GM19468 (cell line): ENCODE data around the gene USF2.
"Not testable (repeated sequence)": the region's sequence is repeated elsewhere in the genome, so short reads cannot be mapped to it uniquely, and the experiment has no call there.

Source experiments
- ATAC-seq: cut with Tn5 transposase; IDR thresholded peaks from one replicate; pipeline ENCODE4 v1.9.1; 2021; ENCODE audit warnings: mild to moderate bottlenecking, moderate library complexity, moderate number of reproducible peaks; ENCODE audit not compliant: unreplicated experiment; ENCODE audit errors: extremely low read depth

Gene USF2, protein sequence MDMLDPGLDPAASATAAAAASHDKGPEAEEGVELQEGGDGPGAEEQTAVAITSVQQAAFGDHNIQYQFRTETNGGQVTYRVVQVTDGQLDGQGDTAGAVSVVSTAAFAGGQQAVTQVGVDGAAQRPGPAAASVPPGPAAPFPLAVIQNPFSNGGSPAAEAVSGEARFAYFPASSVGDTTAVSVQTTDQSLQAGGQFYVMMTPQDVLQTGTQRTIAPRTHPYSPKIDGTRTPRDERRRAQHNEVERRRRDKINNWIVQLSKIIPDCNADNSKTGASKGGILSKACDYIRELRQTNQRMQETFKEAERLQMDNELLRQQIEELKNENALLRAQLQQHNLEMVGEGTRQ

DNA sequence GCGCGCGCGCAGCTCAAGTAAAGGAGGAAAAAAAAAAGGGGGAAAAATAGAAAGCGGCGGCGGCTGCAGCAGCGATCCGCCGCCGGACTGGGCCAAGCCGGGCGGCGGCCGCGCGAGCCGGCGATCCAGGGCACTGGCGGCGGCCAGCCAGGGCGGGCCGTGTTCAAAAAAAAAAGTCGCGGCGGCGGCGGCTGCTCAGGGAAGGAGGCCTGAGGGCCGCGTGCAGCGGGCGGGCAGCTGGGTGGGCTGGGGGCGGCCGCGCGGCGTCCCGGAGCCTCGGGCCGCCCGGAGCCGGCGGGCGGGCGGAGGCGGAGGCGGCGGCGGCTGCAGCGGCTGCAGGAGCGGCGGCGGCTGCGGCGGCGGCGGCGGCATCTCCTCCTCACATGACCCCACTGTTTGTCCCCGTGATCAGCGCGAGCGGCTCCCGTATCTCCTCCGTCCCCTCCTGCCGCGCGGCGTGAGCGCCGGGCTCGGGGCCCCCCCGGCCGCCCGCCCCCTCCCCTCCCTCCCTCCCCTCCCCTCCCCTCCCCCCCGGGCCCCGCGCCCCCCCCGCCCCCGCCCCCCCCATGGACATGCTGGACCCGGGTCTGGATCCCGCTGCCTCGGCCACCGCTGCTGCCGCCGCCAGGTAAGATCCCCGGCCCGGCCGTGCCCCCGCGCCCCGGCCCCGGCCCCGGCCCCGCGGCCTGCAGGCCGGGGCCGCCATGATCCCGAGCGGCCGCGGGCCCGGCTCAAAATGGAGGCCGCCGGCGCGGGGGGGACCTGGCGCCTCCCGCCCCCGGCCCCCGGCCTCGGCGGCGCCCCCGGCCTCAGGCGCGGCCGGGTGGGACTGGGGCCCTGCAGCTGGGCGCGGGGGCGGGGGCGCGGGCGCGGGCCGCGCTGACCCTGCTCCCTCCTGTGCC is at the start of gene USF2:
TSS of gene USF2 (plus strand) at position 427 of the 902 bp plus-strand sequence. CDS start at position 567, 140 bp downstream.
- ATAC-seq, result no peak

DNA sequence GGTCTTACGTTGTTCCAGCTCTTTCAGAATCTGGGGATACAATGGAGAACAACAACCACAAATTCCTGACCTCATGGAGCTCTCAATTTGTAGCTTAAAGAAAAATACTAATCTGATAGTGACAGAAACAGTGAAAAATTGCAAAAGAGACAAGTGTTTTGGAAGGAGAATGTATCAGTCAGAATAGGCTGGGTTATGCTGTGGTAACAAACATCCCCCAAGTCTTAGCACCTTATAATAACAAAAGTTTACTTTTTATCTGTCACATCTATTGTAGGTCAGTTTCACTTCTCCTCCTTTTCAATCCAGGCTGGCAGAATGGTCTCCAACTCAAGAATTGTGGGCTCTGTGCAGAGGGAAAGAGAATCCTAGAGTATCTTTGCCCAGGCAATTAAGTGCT is 49.8 kb upstream of the USF2 start:
- ATAC-seq, result no peak

DNA sequence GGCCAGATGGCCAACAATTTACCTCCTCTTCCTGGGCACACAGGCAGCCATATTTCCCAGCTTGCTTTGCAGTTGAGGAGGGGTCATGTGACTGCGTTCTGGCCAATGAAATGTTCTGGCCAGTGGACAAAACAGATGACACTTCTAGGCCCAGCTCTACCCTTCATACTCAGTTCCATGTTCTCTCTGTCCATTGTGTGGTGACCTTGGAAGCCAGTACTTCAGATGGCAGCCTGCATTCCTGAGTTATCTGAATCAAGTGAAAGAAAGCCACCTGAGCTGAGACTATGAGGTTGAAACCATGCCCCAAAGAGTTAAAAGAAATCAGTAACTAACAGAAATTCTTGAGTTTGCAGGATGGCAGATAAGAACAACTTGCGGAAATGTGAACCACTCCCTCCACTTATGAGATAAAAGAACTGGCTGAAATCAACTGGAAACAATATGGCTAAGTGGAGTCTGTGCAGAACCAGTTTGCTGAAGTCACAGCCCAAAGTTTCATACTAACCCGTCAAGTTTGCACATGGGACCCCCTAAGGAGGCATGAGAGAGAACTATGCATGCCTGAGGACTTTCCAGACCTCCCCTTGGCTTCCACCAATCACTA is 48.3 kb upstream of the USF2 start:
- no peak for ATAC-seq

DNA sequence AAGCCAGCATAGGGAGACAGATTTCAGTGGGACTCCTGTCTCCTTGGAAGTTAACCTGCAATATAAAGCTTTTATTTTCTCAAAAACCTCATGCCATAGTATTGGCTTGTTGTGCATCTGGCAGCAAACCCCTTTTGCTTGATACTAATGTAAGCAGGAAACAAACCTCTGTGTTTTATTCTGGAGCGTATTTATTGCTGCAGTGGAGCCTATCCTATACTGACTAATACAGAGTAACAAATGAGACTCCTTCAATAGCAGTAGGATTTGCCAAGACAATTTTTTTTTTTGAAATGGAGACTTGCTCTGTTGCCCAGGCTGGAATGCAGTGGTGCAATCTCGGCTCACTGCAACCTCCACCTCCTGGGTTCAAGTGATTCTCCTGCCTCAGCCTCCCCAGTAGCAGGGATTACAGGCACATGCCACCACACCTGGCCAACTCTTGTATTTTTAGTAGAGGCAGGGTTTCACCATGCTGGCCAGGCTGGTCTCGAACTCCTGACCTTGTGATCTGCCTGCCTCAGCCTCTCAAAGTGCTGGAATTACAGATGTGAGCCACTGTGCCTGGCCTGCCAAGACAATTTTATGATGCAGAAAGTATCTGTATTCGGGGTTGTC is 47.7 kb upstream of the USF2 start:
- ATAC-seq, result not testable (repeated sequence)

DNA sequence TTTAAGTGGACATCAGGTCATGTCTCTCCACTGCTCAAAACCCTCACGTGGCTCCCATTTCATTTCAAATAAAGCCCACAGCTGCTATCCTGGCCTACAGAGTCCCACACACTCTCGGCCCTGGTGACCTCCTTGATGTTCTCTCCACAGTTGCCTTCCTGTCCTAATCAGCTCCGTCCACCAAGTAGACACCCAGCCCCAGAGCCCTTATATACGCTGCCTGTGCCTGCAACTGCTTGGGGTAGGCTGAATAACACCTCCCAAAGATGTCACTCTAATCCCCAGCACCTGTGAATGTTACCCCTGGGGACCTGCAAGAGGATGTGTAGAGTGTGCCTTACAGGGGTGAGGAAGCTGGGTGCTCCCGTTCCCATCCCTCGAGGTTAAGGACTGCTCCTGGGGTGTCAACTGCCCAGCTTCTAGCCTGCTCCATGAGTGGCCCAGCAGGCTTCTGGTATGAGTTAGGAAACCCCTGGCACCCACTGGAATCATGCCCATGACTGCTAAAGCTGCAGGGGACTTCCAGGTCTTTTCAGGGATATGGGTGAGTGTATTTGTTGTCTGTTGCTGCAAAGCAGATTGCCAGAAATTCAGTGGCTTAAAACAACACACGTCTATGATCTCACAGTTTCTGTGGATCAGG is 46.3 kb upstream of the USF2 start:
- ATAC-seq, result no peak

DNA sequence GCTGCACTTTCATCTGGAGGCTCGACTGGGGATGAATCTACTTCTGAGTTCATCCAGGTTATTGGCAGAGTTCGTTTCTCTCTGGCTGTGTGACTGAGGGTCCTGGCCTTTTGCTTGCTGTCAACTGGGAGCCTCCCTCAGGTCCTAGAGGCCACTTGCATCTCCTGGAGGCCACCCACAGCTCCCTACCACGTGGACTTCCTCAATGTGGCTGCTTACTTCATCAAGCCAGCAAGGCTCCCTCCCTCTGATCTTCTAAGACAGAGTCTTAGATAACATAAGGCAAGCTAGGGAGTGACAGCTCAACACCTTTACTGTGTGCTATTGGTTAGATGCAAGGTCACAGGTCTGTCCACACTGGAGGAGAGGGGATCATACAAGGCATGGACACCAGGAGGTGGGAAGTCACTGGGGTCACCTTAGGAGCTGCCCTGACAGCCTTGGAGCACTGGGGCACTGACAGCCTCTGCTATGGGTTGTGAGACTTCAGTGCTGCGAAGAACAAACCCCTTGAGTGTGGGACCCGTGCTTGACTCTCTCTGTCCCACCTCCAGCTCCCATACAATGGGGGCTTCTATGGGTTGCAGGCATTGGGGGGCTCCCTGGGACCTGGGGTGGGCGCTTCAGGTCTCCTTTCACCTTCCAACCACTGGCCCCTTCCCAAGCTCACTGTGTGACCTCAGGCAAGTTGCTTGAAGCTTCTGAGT is 45.5 kb upstream of the USF2 start:
- no peak for ATAC-seq

DNA sequence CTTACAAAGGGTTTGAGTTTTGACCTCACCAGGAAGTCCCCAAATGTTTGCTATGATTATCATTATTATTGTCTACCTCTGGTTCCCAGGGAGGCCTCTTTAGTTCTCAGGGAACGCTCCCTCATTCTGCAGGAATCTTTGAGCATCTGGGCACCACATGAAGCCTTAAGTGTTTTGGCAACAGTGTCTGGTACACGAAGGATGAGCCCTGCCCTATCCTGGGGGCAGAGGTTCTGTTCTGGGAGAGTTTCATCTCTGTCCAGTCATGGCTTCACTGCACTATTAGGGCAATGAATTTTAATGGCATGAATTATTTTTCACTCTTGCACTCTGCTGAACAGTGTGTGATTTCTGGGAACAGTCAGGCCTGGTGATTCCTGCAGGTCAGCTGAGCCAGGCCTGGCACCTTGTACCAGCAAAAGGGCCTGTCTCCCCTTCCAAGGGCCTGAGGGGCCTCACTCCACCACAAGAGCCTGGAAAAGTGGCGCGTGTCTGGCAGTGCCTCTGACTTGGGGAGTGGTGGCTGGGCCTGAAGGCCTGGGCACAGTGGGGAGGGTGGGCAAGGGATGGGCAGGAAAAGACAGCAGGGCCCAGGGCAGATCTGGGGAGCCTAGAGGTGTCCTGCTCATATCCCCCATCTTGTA is 44.8 kb upstream of the USF2 start:
- no peak for ATAC-seq

DNA sequence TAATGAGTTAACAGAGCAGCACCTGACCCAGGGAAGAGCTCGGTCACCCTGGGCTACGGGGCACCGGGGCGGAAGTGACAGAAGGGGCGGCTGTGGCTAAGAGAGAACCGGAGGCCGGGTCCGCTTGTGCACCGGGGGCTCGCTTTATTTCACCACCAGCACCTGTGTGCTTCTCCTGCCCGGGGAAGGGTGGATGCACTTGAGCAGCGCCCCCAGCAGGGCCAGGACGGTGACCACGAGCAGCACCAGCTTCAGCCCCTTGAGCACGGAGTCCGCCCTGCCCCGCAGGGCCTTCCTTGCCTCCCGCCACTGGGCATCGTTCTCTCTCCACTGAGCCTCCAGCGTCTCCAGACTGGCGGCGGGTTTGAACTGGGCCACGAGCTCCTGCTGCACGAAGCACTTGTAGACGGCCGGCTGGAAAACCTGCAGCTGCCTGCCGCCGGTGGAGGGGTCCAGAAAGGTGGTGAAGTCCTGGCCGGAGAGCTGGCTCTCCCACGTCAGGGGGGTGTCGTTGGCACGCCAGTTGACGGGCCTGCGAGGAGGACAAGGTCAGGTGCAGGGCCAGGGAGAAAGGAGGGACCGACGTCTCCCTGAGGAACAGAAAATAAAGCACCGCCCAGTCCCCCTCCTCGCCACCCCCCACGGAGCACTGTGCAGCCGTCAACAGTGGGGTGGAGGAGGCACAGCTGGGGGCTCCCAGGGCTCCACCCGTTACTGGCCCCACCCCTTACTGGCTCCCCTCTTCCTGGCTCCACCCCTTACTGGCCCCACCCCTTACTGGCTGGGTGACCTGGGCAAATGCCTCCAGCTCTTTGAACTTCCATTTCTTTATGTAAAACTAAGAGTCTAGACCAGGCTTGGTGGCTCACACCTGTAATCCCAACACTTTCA is 43.8 kb upstream of the USF2 start:
- no peak for ATAC-seq

DNA sequence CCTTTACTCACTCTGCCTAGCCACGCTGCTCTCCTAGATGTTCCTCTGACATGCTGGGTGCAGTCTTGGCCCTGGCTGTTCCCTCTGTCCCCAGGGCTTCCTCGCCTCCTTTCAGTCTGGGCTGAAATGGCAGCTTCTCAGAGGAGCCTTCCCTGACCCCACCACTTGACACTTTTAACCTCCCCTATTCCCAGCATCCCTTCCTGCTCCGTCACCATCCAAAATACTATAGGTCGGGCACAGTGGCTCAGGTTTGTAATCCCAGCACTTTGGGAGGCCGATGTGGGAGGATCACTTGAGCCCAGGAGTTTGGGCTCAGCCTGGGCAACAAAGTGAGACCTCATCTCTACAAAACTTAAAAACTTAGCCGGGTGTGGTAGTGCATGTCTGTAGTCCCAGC is 42.8 kb upstream of the USF2 start:
- ATAC-seq, result no peak

DNA sequence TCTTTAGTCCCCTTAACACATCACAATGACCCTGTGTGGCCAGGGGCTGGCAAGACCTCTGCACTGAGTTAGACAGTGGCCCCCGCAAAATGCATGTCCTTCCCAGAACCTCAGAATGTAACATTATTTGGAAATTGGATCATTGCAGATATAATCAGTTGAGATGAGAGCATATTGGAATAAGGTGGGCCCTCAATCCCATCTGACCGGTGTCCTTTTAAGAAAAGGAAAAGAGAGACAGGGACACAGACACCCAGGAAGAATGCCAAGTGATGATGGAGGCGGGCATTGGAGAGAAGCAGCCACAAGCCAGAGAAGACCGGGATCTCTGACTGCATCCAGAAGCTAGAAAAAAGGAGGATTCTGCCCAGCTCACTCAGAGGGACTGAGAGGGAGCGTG is 42.0 kb upstream of the USF2 start:
- no peak for ATAC-seq

DNA sequence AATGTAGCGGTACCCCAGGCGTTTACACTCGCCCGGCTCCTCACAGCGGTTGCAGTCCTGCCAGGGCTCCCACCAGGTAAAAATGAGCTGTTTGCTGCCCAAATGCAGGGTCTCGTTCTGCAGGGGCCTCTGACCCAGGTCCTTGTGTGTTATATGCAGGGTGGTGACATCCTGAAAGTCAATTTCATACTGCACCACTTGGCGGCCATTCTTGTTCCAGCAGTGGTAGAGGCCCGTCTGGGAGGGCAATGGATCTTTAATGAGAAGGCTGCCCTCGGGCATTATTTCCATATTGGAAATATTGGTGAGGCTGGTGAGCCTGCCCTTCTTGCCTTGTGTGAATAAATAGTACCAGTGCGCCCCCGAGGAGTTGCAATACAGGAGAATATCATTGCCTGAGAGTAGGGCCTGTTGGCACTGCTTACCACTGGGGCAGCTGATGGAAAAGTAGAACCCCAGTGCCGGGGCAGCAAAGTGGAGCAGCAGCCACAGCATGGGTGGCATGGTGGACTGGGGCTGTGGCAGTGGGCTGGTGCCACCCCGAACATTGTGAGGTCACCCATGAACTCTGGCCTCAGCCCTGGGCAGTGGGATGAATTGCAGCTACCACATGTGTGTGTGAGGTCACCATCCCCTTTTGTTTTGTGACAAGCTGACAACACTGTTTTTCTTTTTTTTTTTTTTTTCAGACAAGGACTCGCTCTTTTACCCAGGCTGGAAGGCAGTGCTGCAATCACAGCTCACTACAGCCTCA is 40.4 kb upstream of the USF2 start, which contains the start of gene FAM187B:
TSS of gene FAM187B (minus strand) at position 563 of the 754 bp plus-strand sequence. CDS start at position 504, 59 bp downstream.
- no peak for ATAC-seq

DNA sequence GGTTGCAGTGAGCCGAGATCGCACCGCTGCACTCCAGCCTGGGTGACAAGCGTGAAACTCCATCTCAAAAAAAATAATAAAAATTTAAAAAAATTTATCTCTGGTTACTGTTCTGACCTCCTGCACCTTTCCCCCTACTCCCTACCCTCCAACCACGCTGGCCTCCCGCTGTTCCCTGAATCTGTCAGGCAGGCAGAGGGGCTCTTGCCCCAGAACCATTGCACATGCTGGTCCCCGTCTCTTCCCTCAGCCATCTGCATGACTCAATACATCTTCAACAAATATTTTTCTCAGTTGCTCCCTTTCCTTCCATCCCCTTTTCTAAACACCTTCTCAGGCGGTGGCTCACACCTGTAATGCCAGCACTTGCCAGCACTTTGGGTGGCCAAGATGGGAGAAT is 39.2 kb upstream of the USF2 start:
- ATAC-seq, result no peak

DNA sequence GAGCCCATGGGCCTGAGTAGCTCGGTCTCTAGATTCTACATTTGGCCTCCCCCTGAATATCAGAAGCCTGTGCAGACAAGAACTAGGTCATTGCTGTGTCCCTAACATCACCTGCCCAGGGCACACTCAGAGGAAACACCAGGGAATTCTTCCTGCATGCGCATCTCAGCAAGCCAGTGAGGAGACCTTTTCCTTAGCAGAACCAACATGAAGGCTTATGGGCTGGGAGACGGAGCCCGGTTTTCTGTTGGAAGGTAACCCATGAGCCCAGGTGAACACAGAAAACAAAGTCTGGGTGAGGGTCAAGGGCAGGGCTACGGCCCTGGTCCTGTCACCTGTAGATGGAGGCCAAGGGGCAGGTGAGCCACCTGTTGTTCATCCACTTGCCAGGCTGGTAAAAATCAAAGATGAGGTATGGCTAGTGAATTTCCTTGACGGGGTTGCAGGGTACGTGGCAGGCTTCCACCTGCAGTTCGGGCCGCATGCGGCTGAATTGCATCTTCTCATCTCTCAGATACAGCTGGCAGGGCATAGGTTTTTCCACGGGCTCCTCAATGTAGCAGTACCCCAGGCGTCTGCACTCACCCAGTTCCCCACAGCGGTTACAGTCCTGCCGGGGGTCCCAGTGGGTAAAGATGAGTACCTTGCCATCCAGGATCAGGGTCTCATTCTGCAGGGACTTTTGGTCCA is 36.7 kb upstream of the USF2 start:
- no peak for ATAC-seq

DNA sequence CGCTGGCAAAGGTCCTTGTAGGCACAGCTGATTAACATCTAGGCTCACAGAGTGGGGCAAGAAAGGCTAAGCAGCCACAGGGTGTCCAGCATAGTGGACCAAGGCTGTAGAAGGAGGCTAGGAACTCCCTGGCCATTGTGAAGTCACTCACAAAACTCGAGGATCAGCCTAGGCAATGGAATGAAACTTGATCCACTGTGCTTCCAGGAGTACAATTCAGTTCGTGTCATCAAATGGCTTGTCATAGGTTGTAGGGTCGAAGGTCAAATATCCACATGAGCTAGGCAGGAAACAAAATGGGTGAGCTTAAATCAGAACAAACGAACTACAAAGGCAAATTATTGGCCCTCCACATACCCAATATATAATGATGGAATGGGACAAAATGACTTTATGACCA is 35.9 kb upstream of the USF2 start:
- ATAC-seq, result no peak

DNA sequence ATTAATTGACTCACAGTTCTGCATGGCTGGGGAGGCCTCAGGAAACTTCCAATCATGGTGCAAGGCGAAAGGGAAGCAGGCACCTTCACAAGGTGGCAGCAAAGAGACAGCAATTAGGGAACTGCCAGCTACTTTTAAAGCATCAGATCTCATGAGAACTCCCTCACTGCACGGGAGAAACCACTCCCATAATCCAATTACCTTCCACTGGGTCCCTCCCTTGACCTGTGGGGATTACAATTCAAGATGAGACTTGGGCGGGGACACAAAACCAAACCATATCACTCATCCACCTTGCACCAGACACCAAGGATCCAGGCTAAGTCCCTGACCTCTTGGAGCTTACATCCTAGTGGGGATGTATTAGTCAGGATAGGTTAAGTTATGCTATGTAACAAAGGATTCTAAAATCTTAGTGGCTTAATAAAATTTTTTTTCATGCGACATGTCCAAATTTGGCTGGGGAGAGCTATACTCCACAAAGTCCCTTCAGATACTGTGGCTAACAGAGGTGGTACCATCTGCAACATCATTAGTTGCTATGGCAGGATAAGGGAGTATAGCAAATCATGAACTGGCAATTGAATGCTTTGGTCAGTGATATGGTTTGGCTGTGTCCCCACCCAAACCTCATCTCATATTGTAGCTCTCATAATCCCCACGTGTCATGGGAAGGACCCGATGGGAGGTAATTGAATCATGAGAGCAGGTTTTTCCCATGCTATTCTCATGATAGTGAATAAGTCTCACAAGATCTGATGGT is 31.9 kb upstream of the USF2 start:
- ATAC-seq, result no peak

DNA sequence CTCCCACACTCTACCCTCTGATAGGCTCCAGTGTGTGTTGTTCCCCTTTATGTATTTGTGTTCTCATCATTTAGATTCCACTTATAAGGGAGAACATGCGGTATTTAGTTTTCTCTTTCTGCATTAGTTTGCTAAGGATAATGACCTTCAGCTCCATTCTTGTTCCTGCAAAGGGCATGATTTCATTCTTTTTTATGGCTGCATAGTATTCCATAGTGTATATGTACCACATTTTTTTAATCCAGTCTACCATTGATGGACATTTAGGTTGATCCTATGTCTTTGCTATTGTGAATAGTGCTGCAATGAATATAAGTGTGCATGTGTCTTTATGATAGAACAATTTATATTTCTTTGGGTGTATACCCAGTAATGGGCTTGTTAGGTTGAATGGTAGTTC is 29.2 kb upstream of the USF2 start:
- ATAC-seq, result not testable (repeated sequence)
